ENCODE results near the gene GATA6. TPM values are rescaled to one million over a fixed set of nuclear protein-coding genes. Genes with fewer than 3 reads are reported as not detected.

The GATA6 gene
- total RNA-seq, 1 donor: 16.6 TPM

- Histone ChIP-seq H3K27ac (ENCODE audit: low read depth, low read length) (no peak overlapping the region), H4K20me1 (ENCODE audit: insufficient read depth, low read length) (no peaks in the 10 kb centered on the region), H3K4me3 (ENCODE audit: insufficient read depth, low read length) (no peak overlapping the region), H2AFZ (ENCODE audit: low read length) (no peak overlapping the region), H3K27me3 (ENCODE audit: insufficient read depth, low read length) (peaks cover 41% of the 10 kb centered on the region), H3K36me3 (ENCODE audit: insufficient read depth, low read length) (no peaks in the 10 kb centered on the region), H3K4me1 (ENCODE audit: insufficient read depth, low read length) (no peaks in the 10 kb centered on the region), H3K9me3 (ENCODE audit: low read depth, low read length) (no peaks in the 10 kb centered on the region), H3K4me2 (ENCODE audit: insufficient read depth, low read length) (no peak overlapping the region), H3K79me2 (ENCODE audit: insufficient read depth, low read length) (no peaks in the 10 kb centered on the region)
- no peak for TF ChIP-seq CTCF (IDR thresholded peaks at IDR 0.05; ENCODE audit: extremely low read depth, low read depth, low read length)
- no peak for DNase-seq (ENCODE audit: insufficient read length, low spot score, missing footprints)
Observed at GRCh38 chr18:22250026-22250425, 80.6 kb downstream of the GATA6 start.

GRCh38 chr18:22250591-22250996 is 81.2 kb downstream of the GATA6 start:
- H2AFZ ChIP-seq (ENCODE audit: low read length): no peak overlapping the region
- no peaks in the 10 kb centered on the region for H3K9me3 ChIP-seq (ENCODE audit: low read depth, low read length)
- no peak for TF ChIP-seq CTCF (IDR thresholded peaks at IDR 0.05; ENCODE audit: extremely low read depth, low read depth, low read length)
- no peak overlapping the region for H3K27ac ChIP-seq (ENCODE audit: low read depth, low read length)
- H3K4me2 ChIP-seq (ENCODE audit: insufficient read depth, low read length): no peak overlapping the region
- no peak for DNase-seq (ENCODE audit: insufficient read length, low spot score, missing footprints)
- H3K4me1 ChIP-seq (ENCODE audit: insufficient read depth, low read length): no peaks in the 10 kb centered on the region
- H3K4me3 ChIP-seq (ENCODE audit: insufficient read depth, low read length): no peak overlapping the region
- no peaks in the 10 kb centered on the region for H3K79me2 ChIP-seq (ENCODE audit: insufficient read depth, low read length)
- peaks cover 37% of the 10 kb centered on the region for H3K27me3 ChIP-seq (ENCODE audit: insufficient read depth, low read length)
- no peaks in the 10 kb centered on the region for H4K20me1 ChIP-seq (ENCODE audit: insufficient read depth, low read length)
- no peaks in the 10 kb centered on the region for H3K36me3 ChIP-seq (ENCODE audit: insufficient read depth, low read length)

Small RNA genes lying within 50 kb of the gene (small RNA-seq; reads per million reads assigned to genes)
- gene RNU6-702P (not detected), gene RNU6ATAC20P (not detected)

Other genes starting within 250 kb of the GATA6 start
- gene CTAGE1, start 248.3 kb downstream of the GATA6 start, total RNA-seq: under 0.01 TPM in 1 of 2 replicates, not detected in the other

Data from osteoblast (primary cell).